ENCODE measurements around the gene SP140L. TPM values are rescaled to one million over a fixed set of nuclear protein-coding genes. Genes with fewer than 3 reads are reported as not detected.
"Not testable (repeated sequence)": the region's sequence is repeated elsewhere in the genome, so short reads cannot be mapped to it uniquely, and the experiment has no call there.

Gene SP140L
- total and polyA plus RNA-seq, 2 donors (not counting 1 experiment from before 2014, with no cell fraction given): 94.6 to 154 TPM

- DNase-seq (no peak), ATAC-seq (ENCODE audit: low read depth) (no peak)
- Histone ChIP-seq H3K27me3 (replicated peaks in 1 of 4; ENCODE audit: control extremely low read depth in 1 of 4, control insufficient read depth in 3 of 4, insufficient read depth in 4 of 4, low read length in 3 of 4) (no peaks in the 10 kb centered on the region), H3K4me1 (ENCODE audit: control insufficient read depth in 2 of 2, insufficient read depth in 2 of 2, low read length in 2 of 2) (peaks cover 0 to 4% of the 10 kb centered on the region in 2 donors), H3K9me3 (ENCODE audit: control extremely low read depth in 1 of 3, control insufficient read depth in 2 of 3, insufficient read depth in 1 of 3, low read length in 2 of 3) (peaks cover 0 to 13% (median under 1%) of the 10 kb centered on the region in 3 donors), H3K79me2 (ENCODE audit: control insufficient read depth, insufficient read depth, low read length) (no peaks in the 10 kb centered on the region), H3K4me3 (ENCODE audit: control extremely low read depth in 1 of 5, extremely low read depth in 1 of 5, insufficient read depth in 1 of 5, low read depth in 2 of 5, low read length in 4 of 5) (no peak overlapping the region), H3K36me3 (replicated peaks in 1 of 2; ENCODE audit: control extremely low read depth in 1 of 2, control insufficient read depth in 1 of 2, extremely low read depth in 1 of 2, insufficient read depth in 2 of 2, low read length in 1 of 2) (peaks cover 2 to 67% of the 10 kb centered on the region in 2 experiments), H3K27ac (ENCODE audit: low read length in 2 of 2) (no peak overlapping the region), H2AFZ (ENCODE audit: insufficient read depth, low read depth, low read length, poor library complexity, severe bottlenecking) (no peak overlapping the region), H3K9ac (ENCODE audit: low read length) (no peak overlapping the region), H4K20me1 (ENCODE audit: control insufficient read depth, insufficient read depth, low read length, poor library complexity, severe bottlenecking) (no peaks in the 10 kb centered on the region), H3K4me2 (replicated peaks; ENCODE audit: low read depth, low read length, poor library complexity, severe bottlenecking) (no peak overlapping the region)
- TF ChIP-seq CTCF (IDR thresholded peaks at IDR 0.05) (no peak), EZH2 (IDR thresholded peaks at IDR 0.05; ENCODE audit: borderline replicate concordance, insufficient read depth, low read depth, low read length, poor library complexity, severe bottlenecking) (no peak)
- POLR2A ChIA-PET: no interaction called here
- intact Hi-C loops (cut with micrococcal nuclease): no loop called here
- WGBS (ENCODE audit: insufficient coverage): 94% methylated on average over 8 of the region's 12 CpGs
- Mint-ChIP-seq H3K4me3 (no peak overlapping the region), H3K9me3 (ENCODE audit: insufficient read depth) (no peaks in the 10 kb centered on the region), H3K27me3 (no peaks in the 10 kb centered on the region), H3K4me1 (peaks cover 9% of the 10 kb centered on the region), H3K27ac (peak overlapping the region; percentile 13)
- CTCF ChIA-PET: no interaction called here
Measured at GRCh38 chr2:230308402-230309000, 18.5 kb upstream of the SP140L start.

DNA sequence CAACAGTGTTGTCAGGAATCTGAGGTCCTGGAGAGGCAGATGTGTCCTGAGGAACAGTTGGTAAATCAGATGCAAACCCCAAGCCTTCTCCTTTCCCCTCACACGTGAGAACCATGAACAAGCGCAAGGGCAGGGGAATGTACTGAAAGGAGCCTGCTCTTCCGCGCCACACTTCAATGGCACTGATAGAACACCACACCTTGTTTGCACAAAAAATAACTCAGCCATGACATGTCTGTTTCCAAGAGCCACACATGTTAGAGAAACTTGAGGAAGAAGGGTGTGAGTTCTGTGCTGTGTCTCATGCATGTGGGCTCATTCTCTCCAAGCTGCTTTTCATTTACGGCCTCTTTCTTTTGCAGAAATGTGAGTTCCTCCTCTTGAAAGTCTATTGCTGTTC, 16.2 kb upstream of the SP140L start:
- H3K36me3 ChIP-seq (replicated peaks in 1 of 2; ENCODE audit: control extremely low read depth in 1 of 2, control insufficient read depth in 1 of 2, extremely low read depth in 1 of 2, insufficient read depth in 2 of 2, low read length in 1 of 2): peaks cover 0 to 73% of the 10 kb centered on the region in 2 experiments
- H2AFZ ChIP-seq (ENCODE audit: insufficient read depth, low read depth, low read length, poor library complexity, severe bottlenecking); ATAC-seq (ENCODE audit: low read depth); H4K20me1 ChIP-seq (ENCODE audit: control insufficient read depth, insufficient read depth, low read length, poor library complexity, severe bottlenecking); H3K4me2 ChIP-seq (replicated peaks; ENCODE audit: low read depth, low read length, poor library complexity, severe bottlenecking); H3K4me3 ChIP-seq (ENCODE audit: control extremely low read depth in 1 of 5, extremely low read depth in 1 of 5, insufficient read depth in 1 of 5, low read depth in 2 of 5, low read length in 4 of 5); intact Hi-C loops (cut with micrococcal nuclease); H3K9ac ChIP-seq (ENCODE audit: low read length); H3K4me3 Mint-ChIP-seq; H3K4me1 ChIP-seq (ENCODE audit: control insufficient read depth in 2 of 2, insufficient read depth in 2 of 2, low read length in 2 of 2); DNase-seq; CTCF ChIA-PET; POLR2A ChIA-PET; H3K79me2 ChIP-seq (ENCODE audit: control insufficient read depth, insufficient read depth, low read length); H3K27ac Mint-ChIP-seq; H3K27me3 ChIP-seq (replicated peaks in 1 of 4; ENCODE audit: control extremely low read depth in 1 of 4, control insufficient read depth in 3 of 4, insufficient read depth in 4 of 4, low read length in 3 of 4); H3K27ac ChIP-seq (ENCODE audit: low read length in 2 of 2); H3K9me3 ChIP-seq (ENCODE audit: control extremely low read depth in 1 of 3, control insufficient read depth in 2 of 3, insufficient read depth in 1 of 3, low read length in 2 of 3); H3K9me3 Mint-ChIP-seq (ENCODE audit: insufficient read depth); H3K27me3 Mint-ChIP-seq: not testable (repeated sequence)
- H3K4me1 Mint-ChIP-seq: peaks cover 14% of the 10 kb centered on the region
- WGBS (ENCODE audit: insufficient coverage): no CpG with 5 or more reads among the region's 5 CpGs

DNA sequence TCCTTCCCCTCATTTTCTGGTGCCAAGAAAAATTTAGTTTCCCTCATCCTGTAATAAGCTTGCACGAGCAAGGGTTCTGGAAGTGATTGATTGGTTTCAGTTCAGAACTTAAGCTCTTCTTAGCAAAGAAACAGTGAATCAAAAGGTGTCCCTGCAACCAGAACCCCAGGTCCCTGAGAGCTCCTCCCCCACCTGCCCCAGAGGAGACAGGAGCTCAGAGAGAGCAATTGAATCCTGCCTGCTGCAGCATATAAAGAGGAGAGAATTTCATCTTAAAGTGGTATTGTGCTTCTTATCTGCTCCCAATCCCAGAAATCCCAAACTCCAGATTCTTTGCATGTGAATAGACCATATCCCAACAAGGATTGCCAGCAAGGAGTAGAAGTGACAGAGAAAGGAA, 15.4 kb upstream of the SP140L start:
- H3K79me2 ChIP-seq (ENCODE audit: control insufficient read depth, insufficient read depth, low read length); H2AFZ ChIP-seq (ENCODE audit: insufficient read depth, low read depth, low read length, poor library complexity, severe bottlenecking); H3K27ac ChIP-seq (ENCODE audit: low read length in 2 of 2); H3K4me3 ChIP-seq (ENCODE audit: control extremely low read depth in 1 of 5, extremely low read depth in 1 of 5, insufficient read depth in 1 of 5, low read depth in 2 of 5, low read length in 4 of 5); H4K20me1 ChIP-seq (ENCODE audit: control insufficient read depth, insufficient read depth, low read length, poor library complexity, severe bottlenecking); H3K9ac ChIP-seq (ENCODE audit: low read length); H3K4me2 ChIP-seq (replicated peaks; ENCODE audit: low read depth, low read length, poor library complexity, severe bottlenecking); ATAC-seq (ENCODE audit: low read depth); POLR2A ChIA-PET; H3K9me3 Mint-ChIP-seq (ENCODE audit: insufficient read depth); DNase-seq; H3K4me3 Mint-ChIP-seq; H3K27ac Mint-ChIP-seq; H3K27me3 ChIP-seq (replicated peaks in 1 of 4; ENCODE audit: control extremely low read depth in 1 of 4, control insufficient read depth in 3 of 4, insufficient read depth in 4 of 4, low read length in 3 of 4); CTCF ChIA-PET; H3K27me3 Mint-ChIP-seq; H3K9me3 ChIP-seq (ENCODE audit: control extremely low read depth in 1 of 3, control insufficient read depth in 2 of 3, insufficient read depth in 1 of 3, low read length in 2 of 3); intact Hi-C loops (cut with micrococcal nuclease): not testable (repeated sequence)
- H3K36me3 ChIP-seq (replicated peaks in 1 of 2; ENCODE audit: control extremely low read depth in 1 of 2, control insufficient read depth in 1 of 2, extremely low read depth in 1 of 2, insufficient read depth in 2 of 2, low read length in 1 of 2): peaks cover 0 to 75% of the 10 kb centered on the region in 2 experiments
- peaks cover 21% of the 10 kb centered on the region for H3K4me1 Mint-ChIP-seq
- H3K4me1 ChIP-seq (ENCODE audit: control insufficient read depth in 2 of 2, insufficient read depth in 2 of 2, low read length in 2 of 2): peaks cover 0 to 10% of the 10 kb centered on the region in 2 donors
- WGBS (ENCODE audit: insufficient coverage): no CpG with 5 or more reads among the region's 1 CpG

All from B cell (primary cell).